HG02870 (cell line): ENCODE results near the gene C11orf21.

ENCODE experiments used
- ATAC-seq: cut with Tn5 transposase; IDR thresholded peaks from one replicate; pipeline ENCODE4 v1.9.1; 2021; ENCODE audit warnings: mild to moderate bottlenecking, moderate library complexity; ENCODE audit not compliant: unreplicated experiment

C11orf21 gene

GRCh38 chr11:2262301-2263070 is 39.2 kb downstream of the C11orf21 start:
- no peak for ATAC-seq

- ATAC-seq, result no peak
Observed at GRCh38 chr11:2261436-2262230, 40.1 kb downstream of the C11orf21 start.

- ATAC-seq, result no peak
Observed at GRCh38 chr11:2260491-2261364, 41.0 kb downstream of the C11orf21 start.

GRCh38 chr11:2259897-2260451 is 41.7 kb downstream of the C11orf21 start:
- no peak for ATAC-seq

GRCh38 chr11:2259466-2259830 is 42.3 kb downstream of the C11orf21 start:
- no peak for ATAC-seq

GRCh38 chr11:2258501-2259465 is 42.9 kb downstream of the C11orf21 start:
- ATAC-seq, result no peak

GRCh38 chr11:2256951-2257700 is 44.6 kb downstream of the C11orf21 start:
- ATAC-seq, result no peak

- no peak for ATAC-seq
Observed at GRCh38 chr11:2256293-2256913, 45.3 kb downstream of the C11orf21 start.

- no peak for ATAC-seq
Observed at GRCh38 chr11:2252018-2252417, 49.7 kb downstream of the C11orf21 start.

- no peak for ATAC-seq
Observed at GRCh38 chr11:2251138-2251537, 50.6 kb downstream of the C11orf21 start.

- ATAC-seq, result no peak
Observed at GRCh38 chr11:2250485-2250884, 51.2 kb downstream of the C11orf21 start.

GRCh38 chr11:2250041-2250440 is 51.7 kb downstream of the C11orf21 start:
- ATAC-seq, result no peak

GRCh38 chr11:2249189-2249916 is 52.4 kb downstream of the C11orf21 start:
- ATAC-seq, result no peak

GRCh38 chr11:2248762-2249161 is 53.0 kb downstream of the C11orf21 start:
- ATAC-seq, result no peak

GRCh38 chr11:2248242-2248641 is 53.5 kb downstream of the C11orf21 start:
- no peak for ATAC-seq

- ATAC-seq, result no peak
Observed at GRCh38 chr11:2247496-2247895, 54.2 kb downstream of the C11orf21 start.
